GM21619 (cell line): ENCODE results near the gene SYF2.
A peak's percentile ranks its signal among the peaks of the same experiment; 100 is the strongest.
"Not testable (repeated sequence)": the region's sequence is repeated elsewhere in the genome, so short reads cannot be mapped to it uniquely, and the experiment has no call there.

Experiments used
- ATAC-seq: cut with Tn5 transposase; IDR thresholded peaks from one replicate; pipeline ENCODE4 v1.9.1; 2021; ENCODE audit not compliant: unreplicated experiment

Gene SYF2

GRCh38 chr1:25246600-25247023, 14.3 kb upstream of the SYF2 start:
- peak; percentile 4 for ATAC-seq

GRCh38 chr1:25245809-25246599, 13.7 kb upstream of the SYF2 start:
- ATAC-seq, result no peak

GRCh38 chr1:25245393-25245792, 13.1 kb upstream of the SYF2 start:
- no peak for ATAC-seq

GRCh38 chr1:25243907-25244306, 11.6 kb upstream of the SYF2 start:
- no peak for ATAC-seq

- ATAC-seq, result peak; percentile 70
These were observed 7.6 kb upstream of the SYF2 start for GRCh38 chr1:25239681-25240541.

- ATAC-seq, result no peak
These were observed 5.7 kb upstream of the SYF2 start for GRCh38 chr1:25238046-25238445.

GRCh38 chr1:25236261-25236660, 4.0 kb upstream of the SYF2 start:
- ATAC-seq, result not testable (repeated sequence)

GRCh38 chr1:25235411-25235810, 3.1 kb upstream of the SYF2 start:
- ATAC-seq, result not testable (repeated sequence)

GRCh38 chr1:25232866-25233784, 823 bp upstream of the SYF2 start:
- ATAC-seq, result peak; percentile 53

GRCh38 chr1:25223471-25223870, 8.8 kb downstream of the SYF2 start:
- ATAC-seq, result no peak

- no peak for ATAC-seq
These were observed 9.7 kb downstream of the SYF2 start for GRCh38 chr1:25222606-25223005.

- no peak for ATAC-seq
These were observed 11.6 kb downstream of the SYF2 start for GRCh38 chr1:25220666-25221065.

- no peak for ATAC-seq
These were observed 12.5 kb downstream of the SYF2 start for GRCh38 chr1:25219661-25220251.

- no peak for ATAC-seq
These were observed 14.6 kb downstream of the SYF2 start for GRCh38 chr1:25217598-25218232.

- ATAC-seq, result no peak
These were observed 15.3 kb downstream of the SYF2 start for GRCh38 chr1:25217015-25217414.

GRCh38 chr1:25216123-25216522, 16.2 kb downstream of the SYF2 start:
- no peak for ATAC-seq

GRCh38 chr1:25212725-25213124, 19.6 kb downstream of the SYF2 start:
- ATAC-seq, result no peak

GRCh38 chr1:25210728-25211127, 21.6 kb downstream of the SYF2 start:
- ATAC-seq, result no peak

- ATAC-seq, result no peak
These were observed 22.8 kb downstream of the SYF2 start for GRCh38 chr1:25209516-25209915.

- no peak for ATAC-seq
These were observed 23.6 kb downstream of the SYF2 start for GRCh38 chr1:25208561-25209222.
